Kidney (tissue), 14 donors: ENCODE data around the gene SLC25A11. TPM values are rescaled to one million over a fixed set of nuclear protein-coding genes. Genes with fewer than 3 reads are reported as not detected.
A peak's percentile ranks its signal among the peaks of the same experiment; 100 is the strongest.

ENCODE experiments used
- DNase-seq, 5 donors: peaks; one replicate each; pipeline ENCODE4 v3.0.0-alpha.2; 2013 to 2020
- FAIRE-seq: peaks from 2 replicates; lab custom pipeline; 2012; peaks lifted over from hg19 to GRCh38; lab: Jason Lieb, UNC
- H3K27ac ChIP-seq, 2 donors: one replicate each; pipeline ENCODE4 v1.7.0; 2013; ENCODE audit warnings: low read depth in 2 of 2, low read length in 2 of 2, inconsistent platforms in 1 of 2
- H3K27me3 ChIP-seq: one replicate; pipeline ENCODE4 v1.7.1; 2013; ENCODE audit warnings: low read length, inconsistent platforms; ENCODE audit not compliant: control insufficient read depth, insufficient read depth
- H3K36me3 ChIP-seq, 3 donors: one replicate each; pipeline versions ENCODE4 v1.7.0 to v1.7.1; 2013; ENCODE audit warnings: low read length in 3 of 3, control low read depth in 1 of 3, inconsistent platforms in 1 of 3; ENCODE audit not compliant: insufficient read depth in 3 of 3, control insufficient read depth in 2 of 3
- H3K4me1 ChIP-seq, 3 donors: one replicate each; pipeline versions ENCODE4 v1.7.0 to v1.7.1; 2013; ENCODE audit warnings: low read length in 3 of 3, inconsistent platforms in 1 of 3, low read depth in 1 of 3; ENCODE audit not compliant: control insufficient read depth in 2 of 3, insufficient read depth in 2 of 3
- H3K4me3 ChIP-seq, 3 donors: one replicate each; pipeline versions ENCODE4 v1.7.0 to v1.8.1; 2013; ENCODE audit warnings: low read length in 3 of 3, control low read depth in 1 of 3, inconsistent platforms in 1 of 3
- H3K9ac ChIP-seq, 3 donors: one replicate each; pipeline versions ENCODE4 v1.7.0 to v1.7.1; 2013; ENCODE audit warnings: low read length in 3 of 3, control low read depth in 1 of 3, inconsistent platforms in 1 of 3
- H3K9me3 ChIP-seq, 3 donors: one replicate each; pipeline versions ENCODE4 v1.7.0 to v1.7.1; 2013; ENCODE audit warnings: low read length in 3 of 3, control low read depth in 1 of 3, inconsistent platforms in 1 of 3; ENCODE audit not compliant: control insufficient read depth in 2 of 3, insufficient read depth in 1 of 3
- intact Hi-C: fragments of 100-400 bp; cut with DNase I; formaldehyde crosslinking; loops from one replicate; pipeline ENCODE4 v1.11.1; 2022
- polyA plus RNA-seq: library from polyadenylated mRNA; stranded (reverse); fragments of 350-450 nt; fragmentation: Illumina TruSeq; extraction: RNeasy Lipid Tissue Mini Kit (QIAGEN cat#74804); gene quantifications from one replicate; pipeline ENCODE4 v1.2.3, GENCODE V29; 2014; ENCODE audit warnings: low read depth, low replicate concordance; ENCODE audit not compliant: insufficient read depth
- total RNA-seq: library from RNA; stranded (reverse); fragmentation: NEBNext Ultra II Directional; extraction: Animal tissue kit (Norgen Biotek cat#: 25700); gene quantifications from one replicate; pipeline ENCODE4 v1.2.1, GENCODE V29; 2021
- TF ChIP-seq, protein P1 (sequence below): IDR thresholded peaks from 3 replicates; pipeline ENCODE4 v1.5.1; 2012; ENCODE audit warnings: mild to moderate bottlenecking, moderate library complexity, borderline replicate concordance; ENCODE audit not compliant: insufficient read depth; ENCODE audit errors: extremely low read depth
- donor health status: control.
- donor health status: control.
- donor health status: control.
- donor health status: control.
- donor health status: control.
- donor health status: DM: yes; HTN: yes; CAD: no.
- donor health status: Normal renal cell carcinoma (clear cell type).

SLC25A11 gene
- total and polyA plus RNA-seq, 2 donors from 2014 or later: 60.0 to 173 TPM

- Histone ChIP-seq H3K27me3 (no peaks in the 10 kb centered on the region), H3K9ac (peak overlapping the region in 2 of 3 donors; percentile 18 to 73), H3K36me3 (peaks cover 6 to 30% (median 21%) of the 10 kb centered on the region in 3 donors), H3K4me3 (peak overlapping the region; percentile 40 to 95 (median 83)), H3K9me3 (no peaks in the 10 kb centered on the region), H3K27ac (peak overlapping the region; percentile 63 to 98), H3K4me1 (peaks cover 0 to 33% (median 14%) of the 10 kb centered on the region in 3 donors)
- DNase-seq (peak in 1 of 5 donors; percentile 64), FAIRE-seq (no peak)
- intact Hi-C loops: no loop called here
- TF ChIP-seq, protein P1, sequence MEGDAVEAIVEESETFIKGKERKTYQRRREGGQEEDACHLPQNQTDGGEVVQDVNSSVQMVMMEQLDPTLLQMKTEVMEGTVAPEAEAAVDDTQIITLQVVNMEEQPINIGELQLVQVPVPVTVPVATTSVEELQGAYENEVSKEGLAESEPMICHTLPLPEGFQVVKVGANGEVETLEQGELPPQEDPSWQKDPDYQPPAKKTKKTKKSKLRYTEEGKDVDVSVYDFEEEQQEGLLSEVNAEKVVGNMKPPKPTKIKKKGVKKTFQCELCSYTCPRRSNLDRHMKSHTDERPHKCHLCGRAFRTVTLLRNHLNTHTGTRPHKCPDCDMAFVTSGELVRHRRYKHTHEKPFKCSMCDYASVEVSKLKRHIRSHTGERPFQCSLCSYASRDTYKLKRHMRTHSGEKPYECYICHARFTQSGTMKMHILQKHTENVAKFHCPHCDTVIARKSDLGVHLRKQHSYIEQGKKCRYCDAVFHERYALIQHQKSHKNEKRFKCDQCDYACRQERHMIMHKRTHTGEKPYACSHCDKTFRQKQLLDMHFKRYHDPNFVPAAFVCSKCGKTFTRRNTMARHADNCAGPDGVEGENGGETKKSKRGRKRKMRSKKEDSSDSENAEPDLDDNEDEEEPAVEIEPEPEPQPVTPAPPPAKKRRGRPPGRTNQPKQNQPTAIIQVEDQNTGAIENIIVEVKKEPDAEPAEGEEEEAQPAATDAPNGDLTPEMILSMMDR: no peak
These were observed 7.2 kb upstream of the SLC25A11 start for GRCh38 chr17:4947010-4947410.

GRCh38 chr17:4946312-4946976, 6.6 kb upstream of the SLC25A11 start:
- DNase-seq (no peak), FAIRE-seq (no peak)
- Histone ChIP-seq H3K4me1 (peaks cover under 1 to 35% (median 15%) of the 10 kb centered on the region in 3 donors), H3K27ac (no peak overlapping the region), H3K36me3 (peaks cover 6 to 30% (median 21%) of the 10 kb centered on the region in 3 donors), H3K4me3 (peak overlapping the region; percentile 40 to 95 (median 83)), H3K9me3 (no peaks in the 10 kb centered on the region), H3K27me3 (no peaks in the 10 kb centered on the region), H3K9ac (peak overlapping the region in 2 of 3 donors; percentile 18 to 73)
- TF ChIP-seq, protein P1: no peak
- intact Hi-C loops: no loop called here

DNA sequence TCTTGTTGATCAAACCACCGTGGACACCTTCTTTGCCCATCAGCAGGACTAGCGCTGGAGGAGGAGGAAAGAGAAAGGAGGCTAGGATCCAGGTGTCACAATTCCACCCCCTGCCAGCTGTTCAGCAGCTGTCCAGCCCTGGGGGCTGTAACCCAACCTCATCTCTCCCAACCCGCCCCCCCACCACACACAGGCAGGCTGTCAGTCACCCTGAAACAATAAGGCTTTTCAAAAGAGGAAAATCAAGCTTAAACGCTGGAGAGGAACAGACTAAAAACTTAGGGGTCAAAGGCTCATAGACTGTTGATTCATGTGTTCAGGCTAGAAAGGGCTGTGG, 6.1 kb upstream of the SLC25A11 start:
- FAIRE-seq (no peak), DNase-seq (no peak)
- peak overlapping the region in 2 of 3 donors; percentile 83 to 95 for H3K4me3 ChIP-seq
- intact Hi-C loops: no loop called here
- H3K9ac ChIP-seq: peak overlapping the region in 1 of 3 donors; percentile 73
- no peaks in the 10 kb centered on the region for H3K9me3 ChIP-seq
- TF ChIP-seq, protein P1: no peak
- H3K27ac ChIP-seq: no peak overlapping the region
- peaks cover 5 to 37% (median 17%) of the 10 kb centered on the region in 3 donors for H3K4me1 ChIP-seq
- peaks cover 6 to 30% (median 21%) of the 10 kb centered on the region in 3 donors for H3K36me3 ChIP-seq
- H3K27me3 ChIP-seq: no peaks in the 10 kb centered on the region
